Left ventricle myocardium inferior (tissue), 1 donor: ENCODE measurements around the gene ZSWIM5. TPM values are rescaled to one million over a fixed set of nuclear protein-coding genes. Genes with fewer than 3 reads are reported as not detected.
"Not testable (repeated sequence)": the region's sequence is repeated elsewhere in the genome, so short reads cannot be mapped to it uniquely, and the experiment has no call there.

Experiments used
- DNase-seq: peaks from one replicate; pipeline ENCODE4 v3.0.0-alpha.2; 2020
- H3K27ac ChIP-seq: fragments of 200-600 bp; replicated peaks from 2 replicates; pipeline ENCODE4 v1.8.0; 2021
- H3K27me3 ChIP-seq: fragments of 200-600 bp; 2 replicates; pipeline ENCODE4 v1.8.0; 2021; ENCODE audit warnings: low read depth
- H3K36me3 ChIP-seq: fragments of 200-600 bp; 2 replicates; pipeline ENCODE4 v1.8.0; 2021
- H3K4me1 ChIP-seq: fragments of 200-600 bp; 2 replicates; pipeline ENCODE4 v1.8.0; 2021
- H3K4me3 ChIP-seq: fragments of 200-600 bp; 2 replicates; pipeline ENCODE4 v1.8.0; 2021; ENCODE audit warnings: mild to moderate bottlenecking, moderate library complexity
- H3K9me3 ChIP-seq: fragments of 200-600 bp; replicated peaks from 2 replicates; pipeline ENCODE4 v1.8.0; 2021
- intact Hi-C: fragments of 100-400 bp; cut with micrococcal nuclease; formaldehyde crosslinking; loops from one replicate; pipeline ENCODE4 v1.11.0; 2022
- total RNA-seq: library from RNA; stranded (reverse); fragmentation: NEBNext Ultra II Directional; extraction: Animal tissue kit (Norgen Biotek cat#: 25700); gene quantifications from one replicate; pipeline ENCODE4 v1.2.1, GENCODE V29; 2021
- TF ChIP-seq, protein P1 (sequence below): fragments of 200-600 bp; IDR thresholded peaks from 2 replicates; pipeline ENCODE4 v1.8.0; 2021; ENCODE audit warnings: antibody characterized with exemption, mild to moderate bottlenecking, borderline replicate concordance
- donor health status: DM: no; HTN: yes; CAD: no; lungs with severe emphysema.

Gene ZSWIM5
- total RNA-seq, 1 donor from 2014 or later: 0.93 TPM

DNA sequence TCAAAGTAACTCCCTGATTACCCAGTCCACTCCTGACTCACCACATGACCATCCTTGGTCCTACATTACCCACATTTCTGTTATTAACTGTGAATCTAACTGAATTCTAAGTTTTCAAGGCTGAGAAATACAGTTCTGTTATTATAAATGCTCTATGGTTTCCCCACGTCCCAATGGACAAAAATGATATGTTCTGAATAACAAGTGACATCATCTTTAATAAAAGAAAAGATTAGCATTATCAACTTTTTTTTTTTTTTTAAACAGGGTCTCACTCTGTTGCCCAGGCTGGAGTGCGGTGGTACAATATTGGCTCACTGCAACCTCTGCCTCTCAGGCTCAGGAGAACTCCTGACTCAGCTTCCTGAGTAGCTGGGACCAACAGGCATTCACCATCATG is 59.6 kb downstream of the ZSWIM5 start:
- TF ChIP-seq, protein P1, sequence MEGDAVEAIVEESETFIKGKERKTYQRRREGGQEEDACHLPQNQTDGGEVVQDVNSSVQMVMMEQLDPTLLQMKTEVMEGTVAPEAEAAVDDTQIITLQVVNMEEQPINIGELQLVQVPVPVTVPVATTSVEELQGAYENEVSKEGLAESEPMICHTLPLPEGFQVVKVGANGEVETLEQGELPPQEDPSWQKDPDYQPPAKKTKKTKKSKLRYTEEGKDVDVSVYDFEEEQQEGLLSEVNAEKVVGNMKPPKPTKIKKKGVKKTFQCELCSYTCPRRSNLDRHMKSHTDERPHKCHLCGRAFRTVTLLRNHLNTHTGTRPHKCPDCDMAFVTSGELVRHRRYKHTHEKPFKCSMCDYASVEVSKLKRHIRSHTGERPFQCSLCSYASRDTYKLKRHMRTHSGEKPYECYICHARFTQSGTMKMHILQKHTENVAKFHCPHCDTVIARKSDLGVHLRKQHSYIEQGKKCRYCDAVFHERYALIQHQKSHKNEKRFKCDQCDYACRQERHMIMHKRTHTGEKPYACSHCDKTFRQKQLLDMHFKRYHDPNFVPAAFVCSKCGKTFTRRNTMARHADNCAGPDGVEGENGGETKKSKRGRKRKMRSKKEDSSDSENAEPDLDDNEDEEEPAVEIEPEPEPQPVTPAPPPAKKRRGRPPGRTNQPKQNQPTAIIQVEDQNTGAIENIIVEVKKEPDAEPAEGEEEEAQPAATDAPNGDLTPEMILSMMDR: no peak

DNA sequence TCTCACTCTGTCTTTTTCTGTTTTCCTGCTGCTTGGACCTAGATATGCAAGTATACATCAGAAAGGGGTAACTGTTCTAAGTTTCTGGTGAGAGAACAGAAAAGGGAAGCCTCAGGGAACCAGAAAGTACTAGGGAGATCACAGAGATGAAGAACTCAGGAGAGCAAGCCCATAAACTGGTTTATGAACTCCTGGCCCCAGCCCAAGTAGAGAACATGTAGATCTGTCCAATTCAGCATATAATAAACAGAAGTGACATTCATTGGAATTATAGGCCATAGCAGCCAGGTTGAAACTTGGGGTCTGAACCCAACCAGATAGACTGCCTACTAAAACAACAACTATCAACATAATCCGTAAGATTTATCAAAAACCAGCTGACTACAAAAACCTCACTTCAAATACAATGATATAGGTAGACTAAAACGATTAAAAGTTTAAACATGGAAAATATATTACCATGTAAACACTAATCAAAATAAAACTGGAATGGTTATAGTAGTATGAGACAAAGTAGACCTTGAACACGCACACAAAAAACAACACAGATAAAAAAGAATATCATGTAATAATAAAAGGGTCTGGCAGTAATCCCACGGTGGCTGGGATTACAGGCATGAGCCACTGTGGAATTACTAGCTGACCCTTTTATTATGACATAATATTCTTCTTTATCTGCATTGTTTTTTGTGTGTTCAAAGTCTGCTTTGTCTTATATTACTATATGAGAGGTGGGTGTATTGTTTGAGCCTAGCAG is 65.0 kb downstream of the ZSWIM5 start:
- TF ChIP-seq, protein P1: no peak
- H3K4me3 ChIP-seq: no peak overlapping the region
- no peaks in the 10 kb centered on the region for H3K4me1 ChIP-seq
- intact Hi-C loops: no loop called here
- no peaks in the 10 kb centered on the region for H3K9me3 ChIP-seq
- no peak for DNase-seq
- no peaks in the 10 kb centered on the region for H3K36me3 ChIP-seq
- H3K27ac ChIP-seq: no peak overlapping the region
- no peaks in the 10 kb centered on the region for H3K27me3 ChIP-seq

More for the DNA sequence above, 59.6 kb downstream of the ZSWIM5 start:
- Histone ChIP-seq H3K27ac (no peak overlapping the region), H3K4me1 (no peaks in the 10 kb centered on the region), H3K4me3 (no peak overlapping the region), H3K27me3 (no peaks in the 10 kb centered on the region), H3K9me3 (no peaks in the 10 kb centered on the region), H3K36me3 (no peaks in the 10 kb centered on the region)
- intact Hi-C loops: no loop called here
- no peak for DNase-seq

DNA sequence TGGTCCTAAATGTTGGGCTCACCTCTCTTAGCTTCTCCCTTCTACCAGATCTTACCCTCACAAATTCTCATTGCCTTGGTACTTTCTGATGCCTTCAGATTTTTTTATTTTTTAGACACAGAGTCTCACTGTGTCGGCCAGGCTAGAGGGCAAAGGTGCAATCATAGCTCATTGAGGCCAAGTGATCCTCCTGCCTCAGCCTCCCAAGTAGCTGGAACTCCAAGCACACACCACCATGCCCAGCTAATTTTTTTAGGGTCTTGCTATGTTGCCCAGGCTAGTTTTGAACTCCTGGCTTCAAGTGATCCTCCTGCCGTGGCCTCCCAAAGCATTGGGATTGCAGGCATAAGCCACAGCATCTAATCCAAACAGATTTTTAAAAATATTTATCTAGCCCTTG is 69.4 kb downstream of the ZSWIM5 start:
- no peak overlapping the region for H3K4me3 ChIP-seq
- H3K9me3 ChIP-seq: no peaks in the 10 kb centered on the region
- H3K36me3 ChIP-seq: no peaks in the 10 kb centered on the region
- H3K4me1 ChIP-seq: no peaks in the 10 kb centered on the region
- no peak overlapping the region for H3K27ac ChIP-seq
- intact Hi-C loops: no loop called here
- TF ChIP-seq, protein P1: no peak
- H3K27me3 ChIP-seq: no peaks in the 10 kb centered on the region
- no peak for DNase-seq

DNA sequence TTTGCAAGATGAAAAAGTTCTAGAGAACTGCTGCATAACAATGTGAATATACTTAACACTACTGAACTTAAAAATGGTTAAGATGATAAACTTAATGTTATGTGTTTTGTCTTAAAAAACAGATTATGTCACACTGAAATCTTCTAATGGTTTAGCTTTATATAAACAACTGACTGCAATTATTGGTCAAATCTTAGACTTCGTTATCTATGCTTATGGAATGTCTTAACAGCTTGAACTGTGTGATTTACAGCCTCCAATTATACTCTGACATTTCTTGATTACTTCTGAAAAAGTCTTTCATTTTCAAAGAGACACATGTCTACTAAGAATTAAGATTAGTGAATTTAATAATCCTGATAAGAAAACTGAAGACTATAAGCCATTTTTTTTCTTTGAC is 71.1 kb downstream of the ZSWIM5 start:
- no peak overlapping the region for H3K27ac ChIP-seq
- no peaks in the 10 kb centered on the region for H3K36me3 ChIP-seq
- intact Hi-C loops: no loop called here
- H3K27me3 ChIP-seq: no peaks in the 10 kb centered on the region
- H3K9me3 ChIP-seq: no peaks in the 10 kb centered on the region
- TF ChIP-seq, protein P1: no peak
- H3K4me1 ChIP-seq: no peaks in the 10 kb centered on the region
- DNase-seq: no peak
- H3K4me3 ChIP-seq: no peak overlapping the region

DNA sequence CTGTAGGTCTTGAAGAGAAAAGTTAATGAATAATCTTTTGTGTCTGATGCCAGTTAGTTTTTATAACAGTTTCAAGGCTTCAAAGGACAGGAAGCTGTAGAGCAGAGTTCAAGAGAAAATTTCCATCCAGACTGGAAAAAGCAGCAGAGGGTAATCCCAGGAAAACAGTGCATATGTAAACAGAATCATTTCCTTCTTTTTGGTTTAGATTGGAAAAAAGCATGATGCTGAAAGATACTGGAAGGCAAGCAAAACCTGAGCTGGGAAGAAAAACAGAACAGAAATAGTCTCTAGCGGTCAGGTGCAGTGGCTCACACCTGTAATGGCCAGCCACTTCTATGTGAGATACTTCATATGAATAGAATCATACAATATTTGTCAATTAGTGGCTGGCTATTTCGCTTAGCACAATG is 71.9 kb downstream of the ZSWIM5 start:
- intact Hi-C loops: no loop called here
- TF ChIP-seq, protein P1: no peak
- H3K9me3 ChIP-seq: no peaks in the 10 kb centered on the region
- no peak overlapping the region for H3K4me3 ChIP-seq
- no peak overlapping the region for H3K27ac ChIP-seq
- H3K4me1 ChIP-seq: no peaks in the 10 kb centered on the region
- H3K36me3 ChIP-seq: no peaks in the 10 kb centered on the region
- H3K27me3 ChIP-seq: no peaks in the 10 kb centered on the region
- no peak for DNase-seq

DNA sequence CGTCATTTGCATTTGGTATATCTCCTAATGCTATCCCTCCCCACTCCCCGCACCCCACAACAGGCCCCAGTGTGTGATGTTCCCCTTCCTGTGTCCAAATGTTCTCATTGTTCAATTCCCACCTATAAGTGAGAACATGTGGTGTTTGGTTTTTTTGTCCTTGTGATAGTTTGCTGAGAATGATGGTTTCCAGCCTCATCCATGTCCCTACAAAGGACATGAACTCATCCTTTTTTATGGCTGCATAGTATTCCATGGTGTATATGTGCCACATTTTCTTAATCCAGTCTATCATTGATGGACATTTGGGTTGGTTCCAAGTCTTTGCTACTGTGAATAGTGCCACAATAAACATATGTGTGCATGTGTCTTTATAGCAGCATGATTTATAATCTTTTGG is 73.7 kb downstream of the ZSWIM5 start:
- H3K36me3 ChIP-seq, DNase-seq, H3K27ac ChIP-seq, H3K9me3 ChIP-seq, intact Hi-C loops, H3K4me1 ChIP-seq, H3K27me3 ChIP-seq, H3K4me3 ChIP-seq: not testable (repeated sequence)
